NCI-H748 treated with DMSO at 0.1 percent for 48 hours (cell line): ENCODE results near the gene RHBG.
"Not testable (repeated sequence)": the region's sequence is repeated elsewhere in the genome, so short reads cannot be mapped to it uniquely, and the experiment has no call there.

Experiments
- DNase-seq: peaks from one replicate; lab custom pipeline; 2025; lab: John Stamatoyannopoulos, UW

Gene RHBG, protein sequence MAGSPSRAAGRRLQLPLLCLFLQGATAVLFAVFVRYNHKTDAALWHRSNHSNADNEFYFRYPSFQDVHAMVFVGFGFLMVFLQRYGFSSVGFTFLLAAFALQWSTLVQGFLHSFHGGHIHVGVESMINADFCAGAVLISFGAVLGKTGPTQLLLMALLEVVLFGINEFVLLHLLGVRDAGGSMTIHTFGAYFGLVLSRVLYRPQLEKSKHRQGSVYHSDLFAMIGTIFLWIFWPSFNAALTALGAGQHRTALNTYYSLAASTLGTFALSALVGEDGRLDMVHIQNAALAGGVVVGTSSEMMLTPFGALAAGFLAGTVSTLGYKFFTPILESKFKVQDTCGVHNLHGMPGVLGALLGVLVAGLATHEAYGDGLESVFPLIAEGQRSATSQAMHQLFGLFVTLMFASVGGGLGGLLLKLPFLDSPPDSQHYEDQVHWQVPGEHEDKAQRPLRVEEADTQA

DNA sequence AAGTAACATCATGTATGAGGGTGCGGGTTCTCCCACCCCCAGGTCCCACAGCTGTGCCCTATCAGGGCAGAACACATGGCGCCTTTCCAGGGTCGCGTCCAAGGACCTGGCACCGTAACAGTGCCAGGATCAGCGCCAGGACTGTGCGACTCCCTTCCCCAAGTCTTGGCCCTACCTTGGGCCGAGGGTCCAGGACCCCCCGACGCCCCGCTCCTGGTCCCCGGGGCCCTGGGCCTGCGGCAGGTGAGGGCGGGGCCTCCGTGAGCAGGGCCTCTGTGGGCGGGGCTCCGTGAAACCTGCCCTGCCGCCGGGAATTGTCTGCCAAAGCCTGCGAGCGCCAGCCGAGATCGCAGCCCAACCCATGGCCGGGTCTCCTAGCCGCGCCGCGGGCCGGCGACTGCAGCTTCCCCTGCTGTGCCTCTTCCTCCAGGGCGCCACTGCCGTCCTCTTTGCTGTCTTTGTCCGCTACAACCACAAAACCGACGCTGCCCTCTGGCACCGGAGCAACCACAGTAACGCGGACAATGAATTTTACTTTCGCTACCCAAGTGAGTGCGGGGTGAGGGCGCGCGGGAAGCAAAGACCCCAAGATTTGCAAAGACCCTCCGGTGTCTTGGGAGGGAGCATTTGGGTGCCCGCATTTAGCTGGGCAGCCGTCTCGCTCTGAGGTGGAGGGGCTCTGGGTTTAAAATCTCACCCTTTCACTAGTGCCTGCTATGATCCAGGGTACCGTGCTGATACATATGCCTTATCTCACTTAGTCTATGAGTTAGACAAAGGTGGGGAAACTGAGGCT is at the start of gene RHBG:
RHBG (plus strand) TSS at position 323 of the 796 bp plus-strand sequence; CDS start at position 362, 39 bp downstream.
- DNase-seq = peak; percentile 22

DNA sequence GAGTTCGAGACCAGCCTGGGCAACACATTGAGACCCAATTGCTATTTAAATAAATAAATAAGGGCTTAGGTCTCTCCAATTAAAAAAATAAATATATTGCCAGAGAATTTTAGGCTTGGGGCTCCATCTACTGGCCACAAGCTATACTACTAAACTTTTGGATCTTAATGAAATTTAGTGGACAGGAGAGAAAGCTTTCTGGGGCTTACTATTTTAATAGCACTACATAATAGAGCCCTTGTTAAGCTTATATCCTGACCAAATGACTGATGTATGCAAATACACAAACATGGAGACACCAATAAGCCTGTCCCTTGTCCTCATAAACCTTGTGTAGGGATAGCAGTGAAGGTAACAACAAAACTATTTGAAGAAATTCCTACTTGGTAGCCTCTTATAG is 49.3 kb upstream of the RHBG start:
- no peak for DNase-seq

DNA sequence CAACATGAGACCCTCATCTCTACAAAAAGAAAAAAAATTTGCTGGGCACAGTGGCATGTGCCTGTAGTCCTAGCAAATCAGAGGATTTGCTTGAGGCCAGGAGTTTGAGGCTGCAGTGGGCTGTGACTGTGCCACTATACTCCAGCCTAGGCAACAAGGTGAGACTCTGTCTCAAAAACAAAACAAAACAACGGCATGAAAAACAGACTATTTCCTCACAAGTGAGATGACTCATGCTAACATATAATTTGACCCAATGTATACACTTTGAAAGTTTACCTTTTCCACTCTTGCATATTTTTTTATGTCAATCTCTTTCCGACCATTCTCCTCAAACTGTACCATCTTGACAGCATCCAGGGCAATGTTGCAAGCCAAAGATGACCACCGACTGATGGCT is 48.5 kb upstream of the RHBG start:
- DNase-seq = no peak

DNA sequence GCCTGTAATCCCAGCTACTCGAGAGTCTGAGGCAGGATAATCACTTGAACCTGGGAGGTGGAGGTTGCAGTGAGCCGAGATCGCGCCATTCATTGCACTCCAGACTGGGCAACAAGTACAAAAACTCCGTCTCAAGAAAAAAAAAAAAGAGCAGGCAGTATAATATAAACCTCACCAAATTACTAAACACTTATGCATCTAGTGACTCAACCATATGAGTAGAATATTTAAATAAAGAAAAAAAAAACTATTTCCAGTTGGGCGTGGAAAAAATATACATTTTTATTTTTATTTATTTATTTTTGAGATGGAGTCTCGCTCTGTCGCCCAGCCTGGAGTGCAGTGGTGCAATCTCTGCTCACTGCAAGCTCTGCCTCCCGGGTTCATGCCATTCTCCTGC is 45.8 kb upstream of the RHBG start:
- not testable (repeated sequence) for DNase-seq

DNA sequence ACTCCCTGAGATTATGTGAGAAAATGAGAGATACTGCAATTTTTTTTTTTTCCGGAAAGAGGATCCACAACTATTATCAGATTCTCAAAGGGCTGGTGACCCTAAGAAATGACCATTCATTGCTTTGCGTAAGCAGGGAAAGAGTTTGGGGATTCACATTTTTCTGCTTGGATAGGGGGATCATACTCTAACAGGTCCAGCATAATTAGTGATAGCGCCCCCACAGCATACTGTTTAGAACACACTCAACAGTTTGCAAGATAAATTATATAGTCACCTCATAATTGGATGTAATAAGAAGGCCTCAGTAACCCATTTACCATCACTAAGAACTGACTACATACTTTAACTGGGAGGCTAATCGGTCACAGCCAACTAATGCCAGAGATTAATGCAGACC is 32.8 kb upstream of the RHBG start:
- DNase-seq = no peak

DNA sequence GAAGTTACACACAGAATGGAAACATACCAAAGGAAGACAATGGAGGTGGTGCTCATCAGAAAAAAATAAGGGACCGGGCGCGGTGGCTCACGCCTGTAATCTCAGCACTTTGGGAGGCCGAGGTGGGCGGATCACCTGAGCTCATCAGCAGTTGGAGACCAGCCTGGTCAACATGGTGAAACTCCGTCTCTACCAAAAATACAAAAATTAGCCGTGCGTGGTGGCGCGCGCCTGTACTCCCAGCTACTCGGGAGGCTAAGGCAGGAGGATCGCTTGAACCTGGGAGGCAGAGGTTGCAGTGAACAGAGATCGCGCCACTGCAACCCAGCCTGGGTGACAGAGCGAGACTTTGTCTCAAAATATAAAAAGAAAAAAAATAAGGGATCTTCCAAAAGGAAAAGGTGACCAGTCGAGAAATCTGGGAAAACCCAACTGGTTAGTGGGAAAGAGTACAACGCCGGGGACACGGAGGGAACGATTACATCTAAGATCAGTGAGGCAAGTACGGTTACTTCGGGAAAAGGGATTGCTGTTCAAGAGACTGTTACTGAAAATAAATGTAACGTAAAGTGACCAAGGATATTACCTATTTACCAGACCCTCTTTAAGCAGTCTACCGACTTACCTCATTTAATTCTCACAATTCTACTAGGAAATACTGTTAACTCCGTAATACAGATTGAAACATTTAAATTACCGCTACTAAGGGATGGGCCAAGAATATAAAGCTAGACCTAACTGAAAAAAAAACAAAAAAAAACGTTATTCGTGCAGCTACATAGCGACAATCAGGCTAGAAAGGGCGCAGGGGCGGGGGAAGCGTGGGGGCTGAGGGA is 31.7 kb upstream of the RHBG start:
- no peak for DNase-seq

DNA sequence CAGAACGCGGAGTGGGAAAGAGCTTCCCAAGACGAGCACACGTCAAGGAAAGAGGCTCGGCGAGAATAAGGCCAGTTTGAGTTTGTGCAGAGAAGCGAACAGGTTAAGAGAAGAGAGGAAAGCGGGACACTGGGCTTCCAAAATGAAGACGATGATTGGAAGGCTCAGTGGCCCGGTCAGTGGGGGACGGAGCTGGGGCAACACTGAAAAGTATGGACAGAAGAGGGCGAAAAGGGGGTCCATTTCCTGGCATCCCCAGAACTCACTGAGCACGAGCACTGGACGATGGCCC is 31.2 kb upstream of the RHBG start:
- DNase-seq = no peak

DNA sequence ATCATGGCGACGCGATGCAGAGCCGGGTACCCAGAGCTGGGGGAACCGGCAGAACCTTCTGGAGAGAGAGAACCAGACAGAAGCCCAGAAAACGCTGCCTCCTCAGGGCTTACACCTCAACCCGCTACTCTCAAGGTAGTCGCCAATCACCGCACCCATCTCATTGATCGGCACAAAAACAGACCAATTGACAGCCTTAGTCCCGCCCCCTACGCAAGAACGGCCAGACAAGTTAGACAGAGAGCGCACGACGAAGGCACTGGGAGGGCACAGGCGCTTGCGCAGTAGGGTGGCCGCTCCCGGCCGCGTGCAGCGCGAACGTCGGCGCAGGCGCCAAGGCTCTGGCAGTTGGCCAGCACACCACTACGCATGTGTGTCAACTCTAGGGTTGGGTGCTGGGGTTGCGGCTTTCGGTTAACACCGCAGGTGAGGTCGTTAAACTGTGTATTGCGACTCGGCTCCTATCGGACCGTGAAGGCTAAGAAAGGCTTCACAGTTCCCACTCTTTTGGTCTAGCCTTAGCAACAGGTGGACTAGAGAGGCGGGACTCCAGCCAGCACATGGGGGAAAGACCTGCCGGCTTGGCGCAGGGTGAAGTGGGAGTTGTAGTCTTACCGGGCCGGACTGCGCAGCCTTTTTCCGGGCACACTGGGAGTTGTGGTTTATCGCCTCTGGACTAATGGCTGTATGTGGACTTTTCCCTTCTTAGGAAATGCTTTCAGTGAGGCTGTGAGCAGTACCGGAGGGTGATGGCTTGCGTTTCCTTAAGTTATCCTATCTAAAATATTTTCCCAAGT is 30.6 kb upstream of the RHBG start, which contains the start of the genes CCT3 and TSACC:
CCT3 (minus strand) TSS at position 113 of the 797 bp plus-strand sequence; CDS start at position 5, 108 bp downstream.
TSACC (plus strand) TSS at position 347 of the 797 bp plus-strand sequence. CDS start 1,232 bp downstream, outside the sequence.
- peak; percentile 99 for DNase-seq

DNA sequence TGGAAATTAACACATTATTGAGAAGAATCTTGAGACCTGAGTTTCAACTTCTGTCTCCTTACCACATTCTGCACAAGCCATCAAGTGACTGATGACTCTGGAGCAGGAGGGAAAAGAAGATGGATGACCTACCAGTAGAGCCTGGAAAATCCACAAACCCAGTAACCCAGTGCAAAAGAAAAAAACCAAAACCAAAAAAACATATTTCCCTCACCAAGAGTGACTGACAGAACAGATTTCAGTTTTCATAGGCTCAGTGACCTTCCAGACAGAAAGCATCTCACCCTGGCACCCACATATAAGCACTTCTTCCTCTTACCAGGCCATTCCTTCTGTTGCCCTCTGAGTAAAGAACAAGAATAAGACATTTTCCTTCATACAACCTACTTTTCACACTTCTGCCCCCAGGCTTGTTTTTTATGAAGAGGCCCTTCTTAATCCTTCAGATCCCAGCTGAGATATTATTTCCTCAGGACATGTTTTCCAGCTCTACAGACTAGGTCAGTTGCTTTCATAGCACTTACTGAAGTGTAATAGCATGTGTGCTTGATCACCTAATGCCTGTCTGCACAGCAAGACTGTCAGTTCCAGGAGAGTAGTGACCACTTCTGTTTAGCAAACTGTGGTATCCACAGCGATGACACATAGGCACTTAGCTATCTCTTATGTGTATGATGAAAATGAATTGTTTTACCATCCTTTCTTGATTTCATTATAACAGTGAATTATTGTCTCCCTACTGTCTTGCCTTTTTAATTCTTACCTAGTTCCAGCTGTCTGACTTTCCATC is 26.6 kb upstream of the RHBG start:
- DNase-seq = no peak

DNA sequence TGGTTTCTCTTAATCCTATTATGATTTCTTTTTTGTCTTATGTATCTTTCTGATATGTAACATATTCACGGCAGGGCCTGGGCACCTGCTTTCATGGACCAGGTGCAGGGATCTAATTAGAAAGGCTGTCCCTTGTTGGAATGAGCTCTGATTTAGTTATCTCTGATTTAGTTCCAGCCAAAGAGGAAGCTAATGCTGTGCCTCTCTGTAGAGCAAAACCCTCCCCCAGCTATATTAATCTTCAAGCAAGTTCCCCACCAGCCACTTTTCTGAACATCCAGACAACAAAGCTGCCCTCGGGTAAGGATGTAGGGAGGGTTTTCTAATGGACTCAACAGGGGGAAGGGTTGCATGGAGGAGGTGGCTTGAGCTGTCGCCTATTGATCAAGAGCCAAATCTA is 24.6 kb upstream of the RHBG start:
- no peak for DNase-seq

DNA sequence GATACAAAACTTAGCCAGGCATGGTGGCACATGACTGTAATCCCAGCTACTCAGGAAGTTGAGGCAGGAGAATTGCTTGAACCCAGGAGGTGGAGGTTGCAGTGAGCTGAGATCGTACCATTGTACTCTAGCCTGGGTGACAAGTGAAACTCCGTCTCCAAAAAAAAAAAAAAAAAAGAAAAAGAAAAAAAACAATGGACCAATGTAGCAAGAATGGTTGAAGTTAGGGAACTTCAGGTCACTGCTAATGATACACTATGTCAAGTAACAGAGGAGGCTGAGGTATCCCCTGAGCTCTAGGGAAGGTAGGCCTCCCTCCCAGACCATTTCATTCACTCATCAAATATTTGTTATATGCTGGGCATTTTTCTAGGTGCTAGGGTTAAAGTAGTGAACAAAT is 23.0 kb upstream of the RHBG start:
- not testable (repeated sequence) for DNase-seq

DNA sequence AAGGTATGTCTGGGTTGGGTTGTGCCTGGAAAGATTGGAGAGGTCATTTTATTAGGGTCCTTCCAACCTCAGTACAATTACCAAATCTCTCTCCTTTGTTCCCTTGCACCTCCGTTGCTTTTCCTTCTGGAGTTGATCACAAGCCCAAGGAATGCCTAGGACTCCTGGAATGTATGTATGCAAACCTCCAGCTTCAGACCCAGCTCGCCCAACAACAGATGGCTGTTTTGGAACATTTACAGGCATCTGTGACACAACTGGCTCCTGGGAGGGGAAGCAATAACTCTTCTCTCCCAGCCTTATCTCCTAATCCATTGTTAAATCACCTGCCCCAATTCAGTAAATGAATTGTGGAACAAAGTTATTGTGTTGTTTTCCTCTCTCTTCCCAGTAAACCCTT is 22.4 kb upstream of the RHBG start:
- no peak for DNase-seq

DNA sequence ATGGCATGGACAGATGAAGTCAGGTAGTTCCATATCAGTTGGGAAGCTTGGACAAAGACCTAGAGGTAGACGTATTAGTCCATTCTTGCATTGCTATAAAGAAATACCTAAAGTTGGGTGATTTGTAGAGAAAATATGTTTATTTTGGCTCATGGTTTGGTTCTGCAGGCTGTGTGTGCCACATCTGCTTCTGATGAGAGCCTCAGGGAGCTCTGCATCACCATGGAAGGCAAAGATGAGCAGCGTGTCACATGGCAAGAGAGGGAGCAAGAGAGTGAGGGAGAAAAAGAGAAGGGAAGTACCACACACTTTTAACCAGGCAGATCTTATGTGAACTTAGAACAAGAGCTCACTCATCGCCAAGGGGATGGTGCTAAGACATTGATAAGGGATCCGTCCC is 21.7 kb upstream of the RHBG start:
- DNase-seq = no peak

DNA sequence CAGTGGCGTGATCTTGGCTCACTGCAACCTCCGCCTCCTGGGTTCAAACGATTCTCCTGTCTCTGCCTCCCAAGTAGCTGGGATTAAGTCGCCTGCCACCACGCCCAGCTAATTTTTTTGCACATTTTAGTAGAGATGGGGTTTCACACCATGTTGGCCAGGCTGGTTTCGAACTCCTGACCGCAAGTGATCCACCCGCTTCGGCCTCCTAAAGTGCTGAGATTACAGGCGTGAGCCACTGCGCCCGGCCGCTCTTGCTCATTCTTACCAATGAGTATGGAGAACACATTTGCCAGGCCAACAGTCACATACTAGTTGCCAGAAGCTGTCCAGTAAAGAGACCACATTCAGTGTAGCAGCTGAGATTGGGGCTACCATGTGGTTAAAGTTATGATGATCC is 16.5 kb upstream of the RHBG start:
- not testable (repeated sequence) for DNase-seq

DNA sequence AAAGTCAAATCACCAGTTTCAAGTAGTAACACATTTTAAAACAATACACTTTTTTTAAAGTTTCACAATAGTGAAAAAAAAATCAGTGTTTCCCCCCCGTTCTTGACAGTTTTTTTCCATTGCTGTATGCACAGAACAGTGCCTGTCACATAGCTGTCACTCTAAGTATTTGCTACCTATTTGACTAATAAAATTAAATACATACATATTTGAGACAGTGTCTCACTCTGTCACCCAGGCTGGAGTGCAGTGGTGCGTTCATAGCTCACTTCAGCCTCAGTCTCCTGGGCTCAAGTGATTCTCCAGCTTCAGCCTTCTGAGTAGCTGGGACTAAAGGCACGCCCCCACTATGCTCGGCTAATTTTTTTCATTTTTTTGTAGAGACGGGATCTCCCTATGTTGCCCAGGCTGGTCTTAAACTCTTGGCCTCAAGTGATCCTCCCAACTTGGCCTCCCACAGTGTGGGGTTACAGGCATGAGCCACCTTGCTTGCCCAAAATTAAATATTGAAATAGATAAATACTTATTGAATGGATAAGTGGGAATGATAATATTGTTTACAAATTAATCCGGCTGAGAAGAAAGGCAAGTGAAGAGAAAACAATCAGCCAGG is 12.6 kb upstream of the RHBG start:
- no peak for DNase-seq

DNA sequence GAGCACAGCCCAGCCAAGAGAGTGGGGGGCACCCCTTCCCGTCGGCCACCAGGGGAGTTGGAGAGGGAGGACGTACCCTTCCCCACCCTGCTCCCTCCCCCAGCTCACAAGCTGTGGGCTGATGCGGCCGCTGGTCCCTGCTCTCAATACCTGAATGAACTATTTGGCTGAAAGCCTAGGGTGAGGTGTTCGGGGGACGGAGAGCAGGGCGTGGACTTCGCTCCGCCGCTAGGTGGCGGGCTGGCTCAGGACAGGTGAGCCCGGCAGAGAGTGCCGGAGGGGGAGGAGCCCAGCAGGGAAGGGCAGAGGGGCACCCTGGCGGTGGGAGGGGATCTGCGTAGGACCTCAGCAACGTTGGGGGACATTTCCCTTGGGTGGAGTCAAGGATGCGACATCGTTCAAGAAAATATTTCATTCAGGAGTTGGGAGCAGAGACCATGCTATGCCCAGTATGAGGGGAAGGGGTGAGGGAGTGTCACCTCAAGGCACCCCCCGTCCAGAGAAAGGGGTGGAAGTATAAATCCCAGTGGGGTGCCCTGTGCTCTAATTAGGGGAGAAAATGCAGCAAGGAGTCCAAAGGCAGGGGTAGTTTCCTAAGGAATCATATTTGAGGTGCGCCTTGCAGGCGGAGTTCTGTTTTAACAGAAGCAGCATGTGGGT is 12.0 kb upstream of the RHBG start:
- DNase-seq = peak; percentile 70

DNA sequence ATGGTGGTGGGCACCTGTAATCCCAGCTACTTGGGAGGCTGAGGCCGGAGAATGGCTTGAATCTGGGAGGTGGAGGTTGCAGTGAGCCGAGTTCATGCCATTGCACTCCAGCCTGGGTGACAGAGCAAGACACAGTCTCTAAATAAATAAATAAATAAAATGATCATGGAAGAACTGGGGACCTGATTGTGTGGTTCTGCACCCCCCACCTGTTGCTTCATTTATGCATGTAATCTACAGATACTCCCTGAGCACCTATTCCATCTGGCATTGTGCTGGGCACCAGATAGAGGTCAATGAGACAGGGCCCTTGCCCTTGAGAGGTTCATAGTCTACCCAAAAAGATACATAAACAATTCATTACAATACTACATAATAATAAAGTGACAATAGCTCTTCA is 11.0 kb upstream of the RHBG start:
- no peak for DNase-seq

DNA sequence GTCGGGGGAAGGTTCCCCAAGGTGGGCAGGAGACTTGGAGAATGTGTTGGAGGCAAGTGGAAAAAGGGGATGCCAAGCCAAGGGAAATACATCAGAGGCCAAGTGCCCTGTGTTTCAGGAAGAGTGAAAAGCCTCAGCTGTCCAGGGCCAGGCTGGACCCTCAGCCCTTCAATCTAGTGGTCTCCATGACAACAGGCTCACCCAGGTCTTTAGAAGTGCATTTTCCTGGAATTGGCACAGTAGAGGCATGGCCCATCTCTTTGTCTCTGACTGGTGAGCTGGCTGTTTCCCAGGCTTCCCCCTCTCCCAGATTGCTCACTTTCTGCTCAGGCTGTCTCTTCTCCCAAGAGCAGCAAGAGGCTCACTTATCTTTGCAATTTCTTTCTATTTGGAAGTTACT is 10.4 kb upstream of the RHBG start:
- DNase-seq = no peak

DNA sequence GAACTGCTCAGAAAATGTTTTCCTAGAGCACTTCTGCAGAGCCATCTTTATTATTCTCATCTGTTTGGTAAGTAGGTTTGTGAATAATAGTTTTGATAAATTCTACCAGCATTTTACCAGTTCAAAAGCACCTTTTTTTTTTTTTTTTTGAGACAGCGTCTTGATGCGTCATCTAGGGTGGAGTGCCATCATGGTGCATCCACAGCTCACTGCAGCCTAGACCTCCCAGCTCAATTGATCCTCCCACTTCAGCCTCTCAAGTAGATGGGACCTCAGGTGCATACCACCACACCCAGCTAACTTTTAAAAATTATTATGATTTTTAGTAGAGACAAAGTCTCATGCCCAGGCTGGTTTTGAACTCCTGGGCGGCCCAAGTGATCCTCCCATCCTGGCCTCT is 9.8 kb upstream of the RHBG start:
- DNase-seq = no peak

DNA sequence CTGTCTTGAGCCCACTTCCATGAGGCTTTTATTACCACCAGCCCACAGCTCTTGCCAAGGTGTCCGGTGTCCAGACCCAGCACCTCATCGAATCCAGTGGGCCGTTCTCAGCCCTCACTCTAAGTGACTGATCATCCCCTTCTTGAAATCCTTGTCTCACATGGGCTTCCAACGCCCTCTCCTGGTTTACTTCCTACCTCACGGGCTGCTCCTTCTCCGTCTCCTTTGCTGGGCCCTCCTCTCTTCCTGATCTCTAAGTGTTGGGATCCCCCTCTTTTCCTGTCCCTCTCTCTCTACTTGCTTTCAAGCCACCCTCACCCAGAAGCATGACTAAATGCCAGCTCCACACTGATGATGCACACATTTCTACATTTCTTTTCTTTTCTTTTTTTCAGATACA is 9.0 kb upstream of the RHBG start:
- DNase-seq = no peak
